ENCODE data around the gene NEK5. TPM values are rescaled to one million over a fixed set of nuclear protein-coding genes. Genes with fewer than 3 reads are reported as not detected.

The NEK5 gene
- total RNA-seq, 2 donors from 2014 or later: 1.4 to 1.8 TPM

GRCh38 chr13:51993713-51994112 lies 135.2 kb downstream of the NEK5 start:
- DNase-seq: no peak
- no peaks in the 10 kb centered on the region for H3K9me3 ChIP-seq (ENCODE audit: control insufficient read depth, low read length)
- no peak for TF ChIP-seq CTCF (conservative IDR thresholded peaks at IDR 0.05)
- no peak overlapping the region for H3K27ac ChIP-seq (ENCODE audit: low read depth, low read length)
- H3K4me3 ChIP-seq (ENCODE audit: low read length): no peak overlapping the region
- Mint-ChIP-seq H3K27ac (no peak overlapping the region), H3K4me1 (peaks cover 35% of the 10 kb centered on the region), H3K27me3 (ENCODE audit: insufficient read depth) (peaks cover 27% of the 10 kb centered on the region), H3K9me3 (no peaks in the 10 kb centered on the region), H3K36me3 (ENCODE audit: low read depth) (peaks cover 2% of the 10 kb centered on the region), H3K4me3 (no peak overlapping the region)
- 96 to 100% methylated on average over 1 to 2 of the region's 2 CpGs for WGBS, 2 experiments (ENCODE audit: insufficient coverage in 1 of 2, insufficient read length in 1 of 2)
- H3K36me3 ChIP-seq (ENCODE audit: control insufficient read depth, insufficient read depth, low read length): no peaks in the 10 kb centered on the region
- peaks cover 25% of the 10 kb centered on the region for H3K4me1 ChIP-seq (ENCODE audit: control insufficient read depth, insufficient read depth, low read length)
- no peak overlapping the region for H3K9ac ChIP-seq (ENCODE audit: extremely low read depth, low read length, poor library complexity, severe bottlenecking)
- peaks cover 19% of the 10 kb centered on the region for H3K27me3 ChIP-seq (ENCODE audit: control insufficient read depth, insufficient read depth, low read length, poor library complexity, severe bottlenecking)

GRCh38 chr13:51988988-51989618 lies 139.8 kb downstream of the NEK5 start:
- Histone ChIP-seq H3K4me1 (ENCODE audit: control insufficient read depth, insufficient read depth, low read length) (no peaks in the 10 kb centered on the region), H3K27ac (ENCODE audit: low read depth, low read length) (no peak overlapping the region), H3K36me3 (ENCODE audit: control insufficient read depth, insufficient read depth, low read length) (no peaks in the 10 kb centered on the region), H3K9me3 (ENCODE audit: control insufficient read depth, low read length) (no peaks in the 10 kb centered on the region), H3K9ac (ENCODE audit: extremely low read depth, low read length, poor library complexity, severe bottlenecking) (no peak overlapping the region), H3K27me3 (ENCODE audit: control insufficient read depth, insufficient read depth, low read length, poor library complexity, severe bottlenecking) (no peaks in the 10 kb centered on the region), H3K4me3 (ENCODE audit: low read length) (no peak overlapping the region)
- Mint-ChIP-seq H3K4me1 (no peaks in the 10 kb centered on the region), H3K27me3 (ENCODE audit: insufficient read depth) (peaks cover 18% of the 10 kb centered on the region), H3K4me3 (no peak overlapping the region), H3K27ac (no peak overlapping the region), H3K36me3 (ENCODE audit: low read depth) (peaks cover 3% of the 10 kb centered on the region), H3K9me3 (peaks cover 18% of the 10 kb centered on the region)
- WGBS, 2 experiments (ENCODE audit: insufficient coverage in 1 of 2, insufficient read length in 1 of 2): 80 to 96% methylated on average over 1 to 3 of the region's 3 CpGs
- TF ChIP-seq CTCF (conservative IDR thresholded peaks at IDR 0.05): no peak
- no peak for DNase-seq

Other genes with a start within 250 kb of the NEK5 start
- 10 to 100 TPM; 20.4 to 29.2 TPM for gene ATP7B, start 117.6 kb downstream of the NEK5 start, total RNA-seq
- 10 to 100 TPM; 41.5 to 53.1 TPM for gene ALG11, start 116.7 kb downstream of the NEK5 start, total RNA-seq
- gene UTP14C, start 104.4 kb downstream of the NEK5 start, total RNA-seq: 10 to 100 TPM; 20.7 to 22.0 TPM
- 10 to 100 TPM; 30.7 to 48.8 TPM for gene NEK3, start 30.5 kb upstream of the NEK5 start, total RNA-seq